ENCODE results near the gene MYO16.

The MYO16 gene

GRCh38 chr13:108638901-108639300 is 9.5 kb downstream of the MYO16 start:
- peaks cover 4 to 9% of the 10 kb centered on the region in 2 donors for H3K9me3 Mint-ChIP-seq
- no peak overlapping the region for H3K4me3 Mint-ChIP-seq
- no peaks in the 10 kb centered on the region for H3K27me3 Mint-ChIP-seq
- ATAC-seq, result no peak
- H3K27ac Mint-ChIP-seq, result no peak overlapping the region
- H3K4me1 Mint-ChIP-seq, result no peaks in the 10 kb centered on the region
- no peak for DNase-seq

- no peak overlapping the region for H3K27ac Mint-ChIP-seq
- no peak overlapping the region for H3K4me3 Mint-ChIP-seq
- DNase-seq (no peak), ATAC-seq (no peak)
- peaks cover 5 to 9% of the 10 kb centered on the region in 2 donors for H3K9me3 Mint-ChIP-seq
- H3K4me1 Mint-ChIP-seq, result no peaks in the 10 kb centered on the region
- H3K27me3 Mint-ChIP-seq, result no peaks in the 10 kb centered on the region
These were observed 14.4 kb downstream of the MYO16 start for GRCh38 chr13:108643646-108644353.

- no peaks in the 10 kb centered on the region for H3K27me3 Mint-ChIP-seq
- H3K27ac Mint-ChIP-seq, result no peak overlapping the region
- DNase-seq (no peak), ATAC-seq (no peak)
- H3K9me3 Mint-ChIP-seq, result peaks cover 5 to 9% of the 10 kb centered on the region in 2 donors
- no peak overlapping the region for H3K4me3 Mint-ChIP-seq
- H3K4me1 Mint-ChIP-seq, result no peaks in the 10 kb centered on the region
These were observed 16.0 kb downstream of the MYO16 start for GRCh38 chr13:108645376-108645775.

GRCh38 chr13:108650271-108650670 is 20.9 kb downstream of the MYO16 start:
- no peak for ATAC-seq
- no peak for DNase-seq
- H3K27me3 Mint-ChIP-seq, result no peaks in the 10 kb centered on the region
- no peak overlapping the region for H3K4me3 Mint-ChIP-seq
- H3K4me1 Mint-ChIP-seq, result no peaks in the 10 kb centered on the region
- no peak overlapping the region for H3K27ac Mint-ChIP-seq
- H3K9me3 Mint-ChIP-seq, result peaks cover 5 to 17% of the 10 kb centered on the region in 2 donors

GRCh38 chr13:108656742-108657141 is 27.3 kb downstream of the MYO16 start:
- H3K27me3 Mint-ChIP-seq, result peaks cover 5% of the 10 kb centered on the region
- H3K4me1 Mint-ChIP-seq, result no peaks in the 10 kb centered on the region
- H3K9me3 Mint-ChIP-seq, result peaks cover 10 to 27% of the 10 kb centered on the region in 2 donors
- ATAC-seq, result no peak
- H3K27ac Mint-ChIP-seq, result no peak overlapping the region
- no peak overlapping the region for H3K4me3 Mint-ChIP-seq
- no peak for DNase-seq

GRCh38 chr13:108657519-108657918 is 28.1 kb downstream of the MYO16 start:
- H3K27me3 Mint-ChIP-seq, result peaks cover 5% of the 10 kb centered on the region
- H3K27ac Mint-ChIP-seq, result no peak overlapping the region
- peaks cover 11 to 35% of the 10 kb centered on the region in 2 donors for H3K9me3 Mint-ChIP-seq
- DNase-seq (no peak), ATAC-seq (no peak)
- H3K4me3 Mint-ChIP-seq, result no peak overlapping the region
- H3K4me1 Mint-ChIP-seq, result no peaks in the 10 kb centered on the region

GRCh38 chr13:108662528-108662927 is 33.1 kb downstream of the MYO16 start:
- Mint-ChIP-seq H3K27ac (no peak overlapping the region), H3K27me3 (peaks cover 5% of the 10 kb centered on the region), H3K9me3 (peaks cover 7 to 18% of the 10 kb centered on the region in 2 donors), H3K4me3 (no peak overlapping the region), H3K4me1 (no peaks in the 10 kb centered on the region)
- DNase-seq (no peak), ATAC-seq (no peak)

GRCh38 chr13:108663710-108664109 is 34.3 kb downstream of the MYO16 start:
- no peak for DNase-seq
- no peak for ATAC-seq
- Mint-ChIP-seq H3K4me1 (no peaks in the 10 kb centered on the region), H3K27ac (no peak overlapping the region), H3K27me3 (peaks cover 5% of the 10 kb centered on the region), H3K9me3 (peaks cover 9 to 20% of the 10 kb centered on the region in 2 donors), H3K4me3 (no peak overlapping the region)

- no peak for ATAC-seq
- Mint-ChIP-seq H3K9me3 (peaks cover 9 to 24% of the 10 kb centered on the region in 2 donors), H3K4me1 (no peaks in the 10 kb centered on the region), H3K27me3 (no peaks in the 10 kb centered on the region), H3K4me3 (no peak overlapping the region), H3K27ac (no peak overlapping the region)
- DNase-seq, result no peak
These were observed 37.8 kb downstream of the MYO16 start for GRCh38 chr13:108667205-108667604.

- DNase-seq, result no peak
- H3K9me3 Mint-ChIP-seq, result peaks cover 9 to 14% of the 10 kb centered on the region in 2 donors
- ATAC-seq, result no peak
- no peaks in the 10 kb centered on the region for H3K27me3 Mint-ChIP-seq
- no peak overlapping the region for H3K27ac Mint-ChIP-seq
- H3K4me1 Mint-ChIP-seq, result no peaks in the 10 kb centered on the region
- H3K4me3 Mint-ChIP-seq, result no peak overlapping the region
These were observed 40.0 kb downstream of the MYO16 start for GRCh38 chr13:108669381-108669780.

- no peaks in the 10 kb centered on the region for H3K4me1 Mint-ChIP-seq
- ATAC-seq, result no peak
- DNase-seq, result no peak
- peaks cover under 1 to 6% of the 10 kb centered on the region in 2 donors for H3K9me3 Mint-ChIP-seq
- H3K27me3 Mint-ChIP-seq, result no peaks in the 10 kb centered on the region
- H3K27ac Mint-ChIP-seq, result no peak overlapping the region
- no peak overlapping the region for H3K4me3 Mint-ChIP-seq
These were observed 44.9 kb downstream of the MYO16 start for GRCh38 chr13:108674346-108674745.

GRCh38 chr13:108674771-108675170 is 45.4 kb downstream of the MYO16 start:
- DNase-seq, result no peak
- Mint-ChIP-seq H3K27ac (no peak overlapping the region), H3K4me3 (no peak overlapping the region), H3K27me3 (no peaks in the 10 kb centered on the region), H3K9me3 (peaks cover 0 to 2% of the 10 kb centered on the region in 2 donors), H3K4me1 (no peaks in the 10 kb centered on the region)
- ATAC-seq, result no peak

GRCh38 chr13:108676620-108677019 is 47.2 kb downstream of the MYO16 start:
- DNase-seq, result no peak
- H3K4me3 Mint-ChIP-seq, result no peak overlapping the region
- H3K4me1 Mint-ChIP-seq, result no peaks in the 10 kb centered on the region
- H3K27me3 Mint-ChIP-seq, result no peaks in the 10 kb centered on the region
- no peaks in the 10 kb centered on the region for H3K9me3 Mint-ChIP-seq
- ATAC-seq, result no peak
- H3K27ac Mint-ChIP-seq, result no peak overlapping the region

GRCh38 chr13:108677806-108678205 is 48.4 kb downstream of the MYO16 start:
- ATAC-seq (no peak), DNase-seq (no peak)
- H3K27me3 Mint-ChIP-seq, result no peaks in the 10 kb centered on the region
- H3K9me3 Mint-ChIP-seq, result no peaks in the 10 kb centered on the region
- no peak overlapping the region for H3K27ac Mint-ChIP-seq
- H3K4me1 Mint-ChIP-seq, result no peaks in the 10 kb centered on the region
- no peak overlapping the region for H3K4me3 Mint-ChIP-seq

GRCh38 chr13:108680011-108680410 is 50.6 kb downstream of the MYO16 start:
- DNase-seq (no peak), ATAC-seq (no peak)
- Mint-ChIP-seq H3K27me3 (no peaks in the 10 kb centered on the region), H3K9me3 (no peaks in the 10 kb centered on the region), H3K27ac (no peak overlapping the region), H3K4me3 (no peak overlapping the region), H3K4me1 (no peaks in the 10 kb centered on the region)

- no peaks in the 10 kb centered on the region for H3K9me3 Mint-ChIP-seq
- no peak for DNase-seq
- no peak for ATAC-seq
- no peak overlapping the region for H3K27ac Mint-ChIP-seq
- H3K4me3 Mint-ChIP-seq, result no peak overlapping the region
- no peaks in the 10 kb centered on the region for H3K4me1 Mint-ChIP-seq
- no peaks in the 10 kb centered on the region for H3K27me3 Mint-ChIP-seq
These were observed 52.7 kb downstream of the MYO16 start for GRCh38 chr13:108681986-108682575.

- Mint-ChIP-seq H3K9me3 (no peaks in the 10 kb centered on the region), H3K4me1 (no peaks in the 10 kb centered on the region), H3K4me3 (no peak overlapping the region), H3K27me3 (no peaks in the 10 kb centered on the region), H3K27ac (no peak overlapping the region)
- no peak for ATAC-seq
- no peak for DNase-seq
These were observed 53.3 kb downstream of the MYO16 start for GRCh38 chr13:108682714-108683113.

All from stimulated activated naive CD8-positive, alpha-beta T cell treated with anti-CD3 and anti-CD28 coated beads, Interleukin-15, amount 100 ng/mL, for 72 hours (primary cell).